Cerebellar nuclear complex (tissue), 1 donor: ENCODE data around the gene TAF11.
"Not testable (repeated sequence)": the region's sequence is repeated elsewhere in the genome, so short reads cannot be mapped to it uniquely, and the experiment has no call there.

Experiments used
- DNase-seq, 2 experiments: peaks; one replicate each; lab custom pipeline; 2025; lab: John Stamatoyannopoulos, UW

Gene TAF11

DNA sequence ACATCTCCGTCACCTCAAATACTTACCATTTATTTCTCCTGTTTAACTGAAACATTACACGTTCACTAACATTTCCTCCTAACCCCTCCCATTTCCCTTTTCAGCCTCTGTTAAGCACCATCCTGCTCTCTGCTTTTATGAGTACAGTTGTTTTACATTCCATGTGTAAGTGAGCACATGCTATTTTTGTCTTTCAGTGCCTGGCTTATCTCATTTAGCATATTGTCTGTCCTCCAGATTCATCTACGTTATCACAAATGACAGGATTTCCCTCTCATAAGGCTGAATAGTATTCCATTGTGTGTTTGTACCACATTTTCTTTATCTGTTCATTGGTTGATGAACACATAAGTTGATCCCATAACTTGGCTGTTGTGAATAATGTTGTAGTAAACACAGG lies 22.7 kb downstream of the TAF11 start:
- DNase-seq, result no peak

GRCh38 chr6:34864007-34864406 lies 23.8 kb downstream of the TAF11 start:
- DNase-seq, result no peak

DNA sequence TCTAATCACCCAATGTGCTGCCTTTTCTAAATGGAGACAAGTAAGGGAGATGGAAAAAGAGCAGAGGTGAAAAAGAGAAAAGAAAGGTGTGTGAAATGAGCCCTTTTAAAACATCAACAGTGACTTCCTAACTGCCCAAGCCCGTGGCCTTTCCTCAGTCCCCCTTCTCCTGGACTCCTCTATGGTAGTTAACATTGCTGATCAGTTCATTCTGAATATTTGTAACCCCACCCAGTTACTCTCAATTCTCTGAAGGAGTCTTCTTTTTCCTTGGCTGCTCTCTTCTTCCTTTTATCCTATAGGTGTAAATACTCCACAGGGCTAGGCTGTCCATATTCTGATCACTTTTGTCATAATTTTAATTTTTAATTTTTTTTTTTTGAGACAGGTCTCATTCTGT lies 27.1 kb downstream of the TAF11 start:
- no peak for DNase-seq

DNA sequence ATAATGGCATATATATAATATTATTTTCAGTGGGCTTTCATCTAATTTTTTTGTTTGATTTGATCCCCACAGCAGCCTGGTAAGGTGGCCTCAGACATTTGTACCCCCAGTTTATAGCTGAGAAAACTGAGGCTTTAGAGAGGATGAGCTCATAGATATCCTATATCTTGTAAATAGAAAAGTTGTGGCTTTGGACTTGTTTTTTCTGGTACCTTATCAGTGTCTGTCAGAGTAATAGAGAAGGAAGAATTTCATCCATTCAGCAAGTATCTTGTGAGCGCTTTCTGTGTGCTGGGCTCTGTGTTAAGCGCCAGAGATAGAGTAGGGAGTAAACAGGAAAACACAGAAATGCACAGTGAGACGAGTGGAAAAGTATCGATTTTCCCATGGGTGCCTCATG lies 27.9 kb downstream of the TAF11 start:
- no peak for DNase-seq

DNA sequence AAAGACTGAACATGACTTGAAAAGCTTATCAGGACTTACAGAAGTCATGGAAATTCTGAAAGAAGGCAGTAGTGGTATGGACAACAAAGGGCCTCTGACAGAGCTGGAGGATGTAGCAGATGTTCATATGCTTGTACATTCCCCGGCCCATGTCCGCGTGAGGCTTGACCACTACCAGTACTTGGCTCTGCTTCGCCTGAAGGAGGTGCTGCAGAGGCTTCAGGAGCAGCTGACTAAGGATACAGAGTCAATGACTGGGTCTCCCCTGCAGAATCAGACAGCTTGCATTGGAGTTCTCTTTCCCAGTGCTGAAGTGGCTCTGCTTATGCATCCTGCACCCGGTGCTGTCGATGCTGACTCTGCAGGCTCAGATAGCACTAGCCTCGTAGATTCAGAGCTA lies 29.2 kb downstream of the TAF11 start:
- DNase-seq, result no peak

DNA sequence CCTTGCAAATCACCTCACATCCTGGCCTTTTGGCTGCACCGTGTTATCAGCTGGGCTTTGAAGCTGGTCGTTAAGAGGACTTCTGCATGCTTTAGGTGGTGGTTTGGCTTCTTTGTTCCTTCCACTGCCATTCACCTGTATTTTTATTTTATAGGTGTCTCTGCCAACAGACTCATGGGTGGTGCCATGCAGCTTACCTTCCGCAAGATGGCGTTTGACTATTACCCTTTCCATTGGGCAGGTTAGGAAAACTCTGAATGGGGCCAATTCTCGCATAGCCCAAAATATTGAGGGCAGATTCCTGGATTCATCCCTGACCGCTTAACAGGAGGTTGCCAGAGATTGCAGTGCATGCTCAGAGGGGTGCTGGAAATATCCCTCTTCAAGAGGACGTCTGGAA lies 32.4 kb downstream of the TAF11 start:
- no peak for DNase-seq

GRCh38 chr6:34852406-34853085 lies 35.3 kb downstream of the TAF11 start:
- no peak for DNase-seq

GRCh38 chr6:34851361-34851760 lies 36.5 kb downstream of the TAF11 start:
- DNase-seq, result no peak

GRCh38 chr6:34849066-34849465 lies 38.8 kb downstream of the TAF11 start:
- not testable (repeated sequence) for DNase-seq

- no peak for DNase-seq
Measured at GRCh38 chr6:34839666-34840352, 48.0 kb downstream of the TAF11 start.

DNA sequence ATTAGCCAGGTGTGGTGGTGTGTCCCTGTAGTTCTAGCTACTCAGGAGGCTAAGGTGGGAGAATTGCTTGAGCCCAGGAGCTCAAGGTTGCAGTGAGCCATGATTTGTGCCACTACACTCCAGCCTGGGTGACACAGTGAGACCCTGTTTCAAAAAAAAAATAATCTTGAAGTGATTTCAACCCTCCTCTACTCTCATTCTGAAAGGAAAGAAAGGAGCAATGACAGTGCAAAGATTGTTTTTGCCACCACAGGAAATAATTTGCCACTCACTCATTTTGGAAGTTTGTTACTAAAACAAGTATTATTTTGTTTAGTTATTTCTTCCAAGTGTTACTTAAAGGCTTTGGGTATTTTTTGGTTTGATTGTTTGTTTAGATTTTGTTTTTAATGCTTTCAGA lies 50.3 kb downstream of the TAF11 start:
- no peak for DNase-seq

GRCh38 chr6:34836451-34836850 lies 51.4 kb downstream of the TAF11 start:
- no peak for DNase-seq

- DNase-seq, result no peak
Measured at GRCh38 chr6:34836008-34836407, 51.8 kb downstream of the TAF11 start.

DNA sequence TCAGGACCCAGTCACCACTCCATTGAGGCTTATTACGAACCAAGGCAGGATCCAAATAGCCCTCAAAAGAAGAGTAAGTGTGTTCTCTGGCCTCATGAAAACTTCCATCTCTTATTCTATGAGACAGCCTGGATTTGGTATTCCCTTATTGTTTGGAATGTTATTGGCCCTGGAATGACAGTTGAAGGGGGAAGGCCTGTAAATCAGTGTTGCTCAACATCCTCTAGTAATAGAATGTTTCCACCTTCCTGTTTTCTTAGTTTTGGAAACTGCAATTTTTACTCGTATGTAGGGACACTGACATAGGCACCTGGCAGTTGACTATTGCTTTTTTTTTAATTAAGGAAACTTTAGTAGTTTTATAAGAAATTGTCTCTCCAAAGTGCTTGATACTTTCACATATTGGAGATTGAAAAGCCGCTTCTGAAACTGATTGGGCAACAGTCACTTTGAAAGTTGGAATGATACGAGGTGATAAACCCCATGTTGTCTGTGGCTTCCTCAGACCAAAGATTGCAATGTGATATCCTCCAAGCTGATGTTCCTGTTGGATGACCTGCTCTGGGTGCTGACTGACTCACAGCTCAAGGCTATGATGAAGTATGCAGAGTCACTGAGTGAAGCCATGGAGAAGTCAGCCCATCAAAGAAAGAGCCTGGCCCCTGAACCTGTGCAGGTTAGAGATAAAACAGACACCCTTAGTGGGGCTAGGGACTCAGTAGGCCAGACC lies 52.9 kb downstream of the TAF11 start:
- no peak for DNase-seq

- DNase-seq, result no peak
Measured at GRCh38 chr6:34832942-34833341, 54.9 kb downstream of the TAF11 start.

- no peak for DNase-seq
Measured at GRCh38 chr6:34829137-34829536, 58.7 kb downstream of the TAF11 start.
